ENCODE results near the gene ITGAX. TPM values are rescaled to one million over a fixed set of nuclear protein-coding genes. Genes with fewer than 3 reads are reported as not detected.

ITGAX gene
- total RNA-seq, 1 donor: not detected

- DNase-seq (ENCODE audit: low read depth): no peak
- H3K4me3 ChIP-seq (ENCODE audit: low read depth, low read length): no peak overlapping the region
- TF ChIP-seq, protein P1, sequence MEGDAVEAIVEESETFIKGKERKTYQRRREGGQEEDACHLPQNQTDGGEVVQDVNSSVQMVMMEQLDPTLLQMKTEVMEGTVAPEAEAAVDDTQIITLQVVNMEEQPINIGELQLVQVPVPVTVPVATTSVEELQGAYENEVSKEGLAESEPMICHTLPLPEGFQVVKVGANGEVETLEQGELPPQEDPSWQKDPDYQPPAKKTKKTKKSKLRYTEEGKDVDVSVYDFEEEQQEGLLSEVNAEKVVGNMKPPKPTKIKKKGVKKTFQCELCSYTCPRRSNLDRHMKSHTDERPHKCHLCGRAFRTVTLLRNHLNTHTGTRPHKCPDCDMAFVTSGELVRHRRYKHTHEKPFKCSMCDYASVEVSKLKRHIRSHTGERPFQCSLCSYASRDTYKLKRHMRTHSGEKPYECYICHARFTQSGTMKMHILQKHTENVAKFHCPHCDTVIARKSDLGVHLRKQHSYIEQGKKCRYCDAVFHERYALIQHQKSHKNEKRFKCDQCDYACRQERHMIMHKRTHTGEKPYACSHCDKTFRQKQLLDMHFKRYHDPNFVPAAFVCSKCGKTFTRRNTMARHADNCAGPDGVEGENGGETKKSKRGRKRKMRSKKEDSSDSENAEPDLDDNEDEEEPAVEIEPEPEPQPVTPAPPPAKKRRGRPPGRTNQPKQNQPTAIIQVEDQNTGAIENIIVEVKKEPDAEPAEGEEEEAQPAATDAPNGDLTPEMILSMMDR (IDR thresholded peaks at IDR 0.05; ENCODE audit: insufficient read depth, low read length): no peak
Observed at GRCh38 chr16:31357324-31358109, 2.5 kb downstream of the ITGAX start.

- DNase-seq (ENCODE audit: low read depth): no peak
- no peak overlapping the region for H3K4me3 ChIP-seq (ENCODE audit: low read depth, low read length)
- TF ChIP-seq, protein P1 (IDR thresholded peaks at IDR 0.05; ENCODE audit: insufficient read depth, low read length): no peak
Observed at GRCh38 chr16:31360251-31360650, 5.3 kb downstream of the ITGAX start.

- H3K4me3 ChIP-seq (ENCODE audit: low read depth, low read length): no peak overlapping the region
- TF ChIP-seq, protein P1 (IDR thresholded peaks at IDR 0.05; ENCODE audit: insufficient read depth, low read length): no peak
- no peak for DNase-seq (ENCODE audit: low read depth)
Observed at GRCh38 chr16:31361201-31362110, 6.5 kb downstream of the ITGAX start.

- H3K4me3 ChIP-seq (ENCODE audit: low read depth, low read length): no peak overlapping the region
- TF ChIP-seq, protein P1 (IDR thresholded peaks at IDR 0.05; ENCODE audit: insufficient read depth, low read length): no peak
- no peak for DNase-seq (ENCODE audit: low read depth)
Observed at GRCh38 chr16:31362476-31363405, 7.8 kb downstream of the ITGAX start.

- no peak for DNase-seq (ENCODE audit: low read depth)
- TF ChIP-seq, protein P1 (IDR thresholded peaks at IDR 0.05; ENCODE audit: insufficient read depth, low read length): no peak
- H3K4me3 ChIP-seq (ENCODE audit: low read depth, low read length): no peak overlapping the region
Observed at GRCh38 chr16:31363721-31364120, 8.7 kb downstream of the ITGAX start.

GRCh38 chr16:31364421-31364820 lies 9.4 kb downstream of the ITGAX start:
- DNase-seq (ENCODE audit: low read depth): no peak
- no peak overlapping the region for H3K4me3 ChIP-seq (ENCODE audit: low read depth, low read length)
- TF ChIP-seq, protein P1 (IDR thresholded peaks at IDR 0.05; ENCODE audit: insufficient read depth, low read length): no peak

Measured in fibroblast of the aortic adventitia (primary cell).